Muscle of arm (tissue), 12 donors: ENCODE measurements around the gene ZNF335. TPM values are rescaled to one million over a fixed set of nuclear protein-coding genes. Genes with fewer than 3 reads are reported as not detected.
"Not testable (repeated sequence)": the region's sequence is repeated elsewhere in the genome, so short reads cannot be mapped to it uniquely, and the experiment has no call there.

ENCODE experiments used
- DNase-seq: peaks from one replicate; pipeline ENCODE4 v3.0.0-alpha.2; 2013
- polyA plus RNA-seq, 12 donors: library from polyadenylated mRNA; unstranded; fragments of 120-200 nt; gene quantifications; one replicate each; pipeline ENCODE4 v1.2.1, GENCODE V29; 2013; ENCODE audit not compliant: insufficient read length in 12 of 12

The ZNF335 gene
- polyA plus RNA-seq, 12 donors = 6.4 to 16.5 (median 9.4) TPM; not detected in 1

DNA sequence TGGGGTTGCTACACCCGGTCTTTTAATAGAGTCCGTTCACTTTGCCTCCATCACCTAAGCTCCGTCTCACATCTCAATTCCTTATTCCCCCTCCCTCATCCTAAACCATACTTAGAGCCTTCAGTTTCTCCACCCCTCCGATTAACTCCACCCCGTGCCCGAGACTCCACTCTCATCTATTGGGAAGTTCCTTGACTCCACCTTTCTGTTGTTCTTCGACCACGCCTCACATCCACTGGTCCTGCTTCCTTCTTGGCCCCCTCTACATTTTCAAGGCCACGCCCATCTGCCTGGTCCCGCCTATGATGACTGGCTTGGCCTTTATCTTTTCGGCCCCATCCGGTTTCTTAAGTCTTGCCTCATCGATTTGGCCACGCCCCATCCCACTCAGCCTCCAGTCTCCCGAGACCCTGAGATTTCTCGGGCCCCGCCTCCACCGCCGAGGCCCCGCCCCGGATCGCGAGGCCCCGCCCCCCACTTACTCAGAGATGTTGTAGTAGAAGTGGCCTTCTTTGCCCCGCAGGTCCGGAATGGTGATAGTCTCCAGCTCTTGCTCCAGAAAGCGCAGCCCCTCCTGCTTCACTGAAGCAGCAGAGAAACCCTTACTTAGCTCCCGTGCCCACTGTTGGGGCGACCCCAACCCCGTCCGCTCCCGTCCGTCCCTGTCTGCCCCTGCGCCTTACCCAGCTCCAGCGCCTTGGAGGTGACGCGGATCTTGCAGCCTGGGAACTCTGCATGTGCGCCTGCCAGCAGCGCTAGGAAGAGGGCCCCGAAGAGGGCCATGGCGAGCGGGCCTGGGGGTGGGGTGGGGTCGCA lies 61.1 kb downstream of the ZNF335 start:
- peak; percentile 90 for DNase-seq

DNA sequence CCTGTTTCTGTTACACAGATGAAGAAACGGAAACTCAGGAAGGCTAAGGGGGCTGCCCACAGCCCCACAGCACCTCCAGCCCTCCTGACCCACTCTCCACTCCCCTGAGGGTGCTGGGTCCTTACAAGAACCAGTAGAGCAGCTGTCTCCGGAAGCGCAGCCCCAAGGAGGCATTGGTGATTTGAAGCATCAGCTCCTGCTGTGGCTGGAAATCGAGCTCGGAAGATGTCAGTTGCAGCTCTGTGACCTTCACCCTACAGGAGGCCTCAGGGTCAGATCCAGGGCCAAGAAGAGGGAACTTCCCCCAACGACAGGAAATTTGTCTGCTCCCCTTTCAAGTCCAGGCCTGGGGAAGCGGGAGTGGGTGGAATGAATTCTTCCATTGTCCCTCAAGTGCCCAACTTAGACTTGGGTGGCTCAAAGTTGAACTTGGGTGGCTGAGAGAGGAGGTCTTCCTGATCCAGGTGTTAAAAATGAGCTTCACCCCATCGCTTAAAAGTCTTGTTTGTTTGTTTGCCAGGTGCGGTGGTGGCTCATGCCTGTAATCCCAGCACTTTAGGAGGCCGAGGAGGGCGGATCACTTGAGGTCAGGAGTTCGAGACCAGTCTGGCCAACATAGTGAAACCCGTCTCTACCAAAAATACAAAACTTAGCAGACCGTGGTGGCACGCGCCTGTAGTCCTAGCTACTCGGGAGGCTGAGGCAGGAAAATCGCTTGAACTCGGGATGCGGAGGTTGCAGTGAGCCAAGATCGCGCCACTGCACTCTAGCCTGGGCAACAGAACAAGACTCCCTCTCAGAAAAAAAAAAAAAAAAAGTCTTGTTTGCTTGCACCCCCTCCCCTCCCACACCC lies 62.0 kb downstream of the ZNF335 start:
- no peak for DNase-seq

DNA sequence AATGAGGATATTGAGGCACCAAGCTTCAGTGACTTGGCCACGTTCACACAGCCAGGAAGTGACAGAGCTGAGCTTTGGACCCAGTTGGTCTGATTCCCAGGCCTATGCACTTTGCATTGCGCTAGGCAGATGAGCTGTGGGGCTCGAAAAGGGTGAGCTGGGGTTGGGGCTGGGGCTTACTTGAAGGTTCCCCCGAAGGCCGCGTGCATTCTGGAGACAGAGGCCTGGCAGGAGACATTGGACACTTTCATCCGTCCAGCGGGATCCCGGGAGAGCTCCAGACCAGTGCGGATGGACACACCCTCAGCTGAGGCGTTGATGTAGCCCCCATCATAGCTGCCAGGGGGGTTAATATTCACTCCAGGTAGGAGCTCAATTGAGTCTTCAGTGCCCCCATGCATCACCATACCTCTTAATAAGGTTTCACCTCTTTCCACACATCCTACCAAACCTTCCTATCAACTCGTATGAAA lies 62.6 kb downstream of the ZNF335 start:
- no peak for DNase-seq

GRCh38 chr20:45908084-45908483 lies 63.9 kb downstream of the ZNF335 start:
- DNase-seq = no peak

DNA sequence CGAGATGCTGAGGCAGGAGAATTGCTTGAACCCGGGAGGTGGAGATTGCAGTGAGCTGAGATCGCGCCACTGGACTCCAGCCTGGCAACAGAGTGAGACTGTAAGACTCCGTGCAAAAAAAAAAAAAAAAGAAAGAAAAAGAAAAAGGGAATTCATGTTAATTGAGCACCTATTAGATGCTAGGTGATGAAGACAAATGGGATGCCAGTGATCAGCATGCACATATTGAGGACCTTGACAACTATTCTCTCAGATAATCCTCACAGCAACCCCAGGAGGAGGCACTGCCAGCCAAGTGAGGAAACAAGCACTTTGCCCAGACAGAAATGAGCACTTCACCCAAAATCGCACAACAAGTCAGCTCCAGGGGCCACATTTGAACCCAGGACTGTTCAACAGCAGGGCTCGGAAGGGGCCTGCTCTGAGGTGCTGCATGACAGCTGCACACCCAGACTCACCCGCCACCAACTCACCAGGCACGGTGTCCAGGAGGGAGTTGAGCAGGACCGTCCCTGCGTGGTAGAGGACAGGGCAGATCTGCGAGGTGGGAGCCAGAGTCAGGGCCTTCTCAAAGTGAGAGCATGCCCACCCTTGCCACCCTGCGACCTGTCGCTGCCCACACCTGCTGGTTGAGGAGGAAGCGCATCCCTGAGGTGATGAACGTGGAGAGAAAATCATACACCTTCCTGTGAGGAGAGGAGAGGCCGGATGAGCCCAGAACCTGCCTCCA lies 64.6 kb downstream of the ZNF335 start:
- DNase-seq = no peak

DNA sequence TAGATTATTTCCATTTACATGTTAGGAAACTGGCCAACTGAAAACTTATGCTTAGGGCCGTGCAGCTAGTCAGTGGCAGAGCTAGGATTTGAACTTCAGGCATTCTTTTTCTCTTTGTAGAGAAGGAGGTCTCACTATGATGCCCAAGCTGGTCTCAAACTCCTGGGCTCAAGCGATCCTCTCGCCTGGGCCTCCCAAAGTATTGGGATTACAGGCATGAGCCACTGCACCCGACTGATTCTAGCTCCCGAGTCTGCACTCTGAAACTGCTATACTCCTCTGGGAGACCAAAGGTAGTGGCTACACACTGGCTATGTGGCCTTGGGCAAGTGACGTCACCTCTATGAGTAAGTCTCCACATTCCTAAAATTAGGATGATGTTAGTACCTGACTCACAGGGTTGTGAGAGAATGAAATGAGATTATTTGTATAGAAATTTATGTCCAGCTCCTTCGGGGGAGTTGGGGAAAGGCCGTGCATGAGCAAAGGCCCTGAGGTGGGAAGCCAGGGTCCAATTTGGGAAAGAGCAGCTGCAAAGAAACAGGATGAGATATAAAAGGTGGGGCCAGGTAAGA lies 66.4 kb downstream of the ZNF335 start:
- no peak for DNase-seq

DNA sequence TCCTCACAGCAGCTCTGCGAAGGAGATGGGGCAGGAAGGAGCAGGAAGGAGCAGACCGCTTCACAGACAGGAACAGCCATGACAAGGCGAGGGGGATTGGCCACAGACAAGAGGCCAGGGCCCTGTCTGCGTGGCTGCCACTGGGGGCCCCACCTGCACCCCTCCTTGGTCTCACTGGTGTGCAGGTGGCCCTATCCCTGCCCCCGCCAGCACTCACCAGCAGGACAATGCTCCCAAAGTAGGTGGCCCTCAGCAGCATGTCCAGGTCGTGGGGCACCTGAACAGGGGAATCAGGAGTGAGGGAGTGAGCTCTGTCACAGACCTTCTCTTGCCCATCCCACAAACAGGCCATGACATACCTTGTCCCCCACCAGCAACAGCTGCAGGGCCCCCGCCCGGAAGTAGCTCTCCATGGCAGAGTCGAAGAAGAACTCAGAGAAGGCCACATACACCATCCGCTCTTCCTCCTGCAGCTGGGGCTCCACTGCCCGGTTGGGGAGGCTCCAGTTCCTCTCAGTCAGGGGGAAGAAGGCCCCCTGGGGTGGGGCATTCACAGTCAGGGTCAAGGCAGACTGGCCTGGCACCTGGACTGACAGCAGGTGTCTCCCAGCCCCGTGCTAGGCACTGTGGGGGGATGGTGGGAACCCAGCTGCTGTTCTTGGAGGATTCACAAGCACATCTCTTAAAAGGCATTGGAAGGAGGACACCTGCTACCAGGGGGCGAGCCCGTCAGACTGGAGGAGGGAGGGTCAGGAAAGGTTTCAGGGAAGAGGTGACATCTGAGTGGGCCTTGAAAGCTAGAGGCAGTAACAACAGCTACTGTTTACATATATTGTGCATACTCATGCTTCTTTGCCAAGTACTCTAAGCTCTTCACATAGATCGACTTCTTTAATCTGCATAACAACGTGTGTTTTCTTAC lies 67.2 kb downstream of the ZNF335 start:
- no peak for DNase-seq

DNA sequence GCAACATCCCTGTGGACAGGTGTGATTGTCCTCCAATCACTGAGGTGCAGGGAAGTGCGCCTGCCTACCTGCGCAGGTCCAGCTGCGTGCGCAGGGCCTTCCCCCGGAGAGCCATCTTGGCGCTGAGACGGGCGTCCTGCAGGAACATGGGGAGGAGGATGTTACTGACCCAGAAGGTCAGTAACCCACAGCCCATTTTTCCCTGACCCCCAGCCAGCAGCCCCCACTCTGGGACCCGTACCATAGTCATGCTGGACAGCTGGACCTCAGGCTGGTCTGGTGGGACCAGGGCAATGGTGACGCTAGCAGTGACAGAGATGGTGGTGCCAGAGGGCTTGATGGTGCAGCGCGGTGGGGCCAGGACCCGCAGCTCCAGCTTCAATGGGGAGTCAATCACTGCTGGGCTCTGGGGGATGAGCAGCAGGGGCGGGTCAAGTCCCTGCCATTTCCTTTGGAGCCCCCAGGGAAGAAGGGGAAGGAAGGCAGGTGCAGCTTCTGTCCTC lies 69.8 kb downstream of the ZNF335 start:
- DNase-seq = no peak

DNA sequence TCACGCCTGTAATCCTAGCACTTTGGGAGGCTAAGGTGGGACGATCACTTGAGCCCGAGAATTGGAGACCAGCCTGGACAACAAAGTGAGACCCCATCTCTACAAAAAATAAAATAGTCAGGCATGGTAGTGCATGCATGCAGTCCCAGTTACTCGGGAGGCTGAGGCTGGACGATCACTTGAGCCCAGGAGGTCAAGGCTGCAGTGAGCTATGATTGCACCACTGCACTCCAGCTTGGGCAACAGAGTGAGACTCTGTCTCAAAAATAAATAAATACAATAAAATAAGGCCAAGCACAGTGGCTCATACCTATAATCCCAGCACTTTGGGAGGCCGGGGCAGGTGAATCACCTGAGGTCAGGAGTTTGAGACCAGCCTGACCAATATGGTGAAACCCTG lies 70.7 kb downstream of the ZNF335 start:
- not testable (repeated sequence) for DNase-seq

- no peak for DNase-seq
Measured at GRCh38 chr20:45899046-45899835, 72.8 kb downstream of the ZNF335 start.

Other genes starting within 250 kb of the ZNF335 start
- not detected for gene SPINT4, start 249.9 kb downstream of the ZNF335 start, polyA plus RNA-seq
- gene WFDC3, start 180.3 kb downstream of the ZNF335 start, polyA plus RNA-seq = 1 to 10 TPM in 3 of 12 donors, under 1 TPM in 6, not detected in 3; 0.18 to 1.8 (median 0.74) TPM
- gene DNTTIP1, start 180.2 kb downstream of the ZNF335 start, polyA plus RNA-seq = 10 to 100 TPM in 11 of 12 donors, not detected in 1; 33.2 to 55.0 (median 45.1) TPM
- 10 to 100 TPM in 11 of 12 donors, not detected in 1; 19.8 to 66.7 (median 30.8) TPM for gene UBE2C, start 159.6 kb downstream of the ZNF335 start, polyA plus RNA-seq
- gene TNNC2, start 144.9 kb downstream of the ZNF335 start, polyA plus RNA-seq = 1,000 to 10,000 TPM; 1,517 to 8,366 (median 5,425) TPM
- gene SNX21, start 138.4 kb downstream of the ZNF335 start, polyA plus RNA-seq = 10 to 100 TPM in 11 of 12 donors, not detected in 1; 14.4 to 30.9 (median 22.4) TPM
- 10 to 100 TPM in 11 of 12 donors, not detected in 1; 14.1 to 28.6 (median 22.1) TPM for gene ACOT8, start 114.8 kb downstream of the ZNF335 start, polyA plus RNA-seq
- gene ZSWIM3, start 114.6 kb downstream of the ZNF335 start, polyA plus RNA-seq = 1 to 10 TPM in 10 of 12 donors, not detected in 2; 3.0 to 4.1 (median 3.5) TPM
- 10 to 100 TPM in 6 of 12 donors, 1 to 10 TPM in 5, not detected in 1; 5.0 to 14.3 (median 10.2) TPM for gene ZSWIM1, start 91.0 kb downstream of the ZNF335 start, polyA plus RNA-seq
- gene SPATA25, start 84.6 kb downstream of the ZNF335 start, polyA plus RNA-seq = 10 to 100 TPM in 1 of 12 donors, 1 to 10 TPM in 10, not detected in 1; 2.9 to 17.1 (median 6.7) TPM
- gene NEURL2, start 81.0 kb downstream of the ZNF335 start, polyA plus RNA-seq = 10 to 100 TPM in 9 of 12 donors, 1 to 10 TPM in 2, not detected in 1; 8.2 to 20.2 (median 11.3) TPM
- 100 to 1,000 TPM in 1 of 12 donors, 10 to 100 TPM in 10, not detected in 1; 54.5 to 110 (median 60.1) TPM for gene CTSA, start 80.9 kb downstream of the ZNF335 start, polyA plus RNA-seq
- gene PLTP, start 60.0 kb downstream of the ZNF335 start, polyA plus RNA-seq = 10 to 100 TPM in 11 of 12 donors, not detected in 1; 13.1 to 54.0 (median 21.1) TPM
- 10 to 100 TPM in 11 of 12 donors, not detected in 1; 20.6 to 40.3 (median 22.7) TPM for gene PCIF1, start 37.5 kb downstream of the ZNF335 start, polyA plus RNA-seq
- gene MMP9, start 36.7 kb upstream of the ZNF335 start, polyA plus RNA-seq = 10 to 100 TPM in 1 of 12 donors, 1 to 10 TPM in 3, under 1 TPM in 7, not detected in 1; 0.09 to 23.8 (median 0.29) TPM
- 1 to 10 TPM in 5 of 12 donors, under 1 TPM in 5, not detected in 2; 0.67 to 3.3 (median 1.1) TPM for gene SLC12A5, start 57.0 kb upstream of the ZNF335 start, polyA plus RNA-seq
- gene NCOA5, start 117.8 kb upstream of the ZNF335 start, polyA plus RNA-seq = 10 to 100 TPM in 11 of 12 donors, not detected in 1; 23.4 to 40.7 (median 34.5) TPM
- 10 to 100 TPM in 1 of 12 donors, 1 to 10 TPM in 9, not detected in 2; 4.3 to 13.5 (median 7.6) TPM for gene CD40, start 146.1 kb upstream of the ZNF335 start, polyA plus RNA-seq